Measurements from ENCODE around the gene LCP2. TPM values are rescaled to one million over a fixed set of nuclear protein-coding genes. Genes with fewer than 3 reads are reported as not detected.
A peak's percentile ranks its signal among the peaks of the same experiment; 100 is the strongest.

LCP2 gene
- total and polyA plus RNA-seq, 2 of the 4 experiments (the other 2 are of a cell fraction): not detected

- H2BK20ac ChIP-seq (ENCODE audit: low read depth, low read length): no peak overlapping the region
- no peak overlapping the region for H2BK5ac ChIP-seq (ENCODE audit: low read depth, low read length, poor library complexity, severe bottlenecking)
- H4K20me1 ChIP-seq (ENCODE audit: insufficient read depth, low read length): no peaks in the 10 kb centered on the region
- no peak overlapping the region for H3K23ac ChIP-seq (ENCODE audit: low read depth, low read length)
- no peak overlapping the region for H2AK9ac ChIP-seq (replicated peaks; ENCODE audit: low read depth, low read length, poor library complexity)
- H3K4me1 ChIP-seq (ENCODE audit: control insufficient read depth, insufficient read depth, low read length): no peaks in the 10 kb centered on the region
- ChIA-PET CTCF (no interaction called here), POLR2A (ENCODE audit: unreplicated experiment) (no interaction called here)
- DNase-seq (peak; percentile 32), ATAC-seq (ENCODE audit: low read depth) (peak; percentile 77)
- dilution Hi-C loops (cut with HindIII; ENCODE audit: low sequenced_read_pairs, unreplicated experiment): no loop called here
- H3K9me3 ChIP-seq (ENCODE audit: control insufficient read depth, insufficient read depth, low read length): no peaks in the 10 kb centered on the region
- H3K36me3 ChIP-seq (ENCODE audit: control insufficient read depth, insufficient read depth, low read length): no peaks in the 10 kb centered on the region
- no peak overlapping the region for H3K4ac ChIP-seq (ENCODE audit: low read depth, low read length)
- H3K18ac ChIP-seq (ENCODE audit: low read depth, low read length): no peak overlapping the region
- no peak overlapping the region for H4K5ac ChIP-seq (ENCODE audit: low read depth, low read length)
- H2AK5ac ChIP-seq (ENCODE audit: low read depth, low read length): no peak overlapping the region
- H2AFZ ChIP-seq (replicated peaks; ENCODE audit: low read length, poor library complexity): no peak overlapping the region
- BruUV-seq (replicated peaks): no TSS peak
- no peak overlapping the region for H3K27ac ChIP-seq (ENCODE audit: insufficient read depth, low read length)
- H2BK15ac ChIP-seq (ENCODE audit: low read depth, low read length): no peak overlapping the region
- no peaks in the 10 kb centered on the region for H3K27me3 ChIP-seq (ENCODE audit: control insufficient read depth, insufficient read depth, low read length)
- H3K4me3 ChIP-seq (ENCODE audit: insufficient read depth, low read depth, low read length): no peak overlapping the region
- in situ Hi-C loops (cut with MboI; ENCODE audit: low sequenced_read_pairs): loop anchor here (10.0 kb wide), 1 partner anchor 205 kb away; no protein-coding TSS in a partner anchor
- H3K9me1 ChIP-seq (ENCODE audit: insufficient read depth, low read length): no peaks in the 10 kb centered on the region
- H3K9ac ChIP-seq (ENCODE audit: low read depth, low read length): no peak overlapping the region
- no CpG with 5 or more reads among the region's 2 CpGs for whole genome bisulfite sequencing, 2 experiments (ENCODE audit: extremely low coverage in 2 of 2, insufficient read length in 1 of 2)
- H3K79me1 ChIP-seq (ENCODE audit: low read depth in 1 of 2, low read length in 2 of 2): no peaks in the 10 kb centered on the region
- no peak overlapping the region for H3K56ac ChIP-seq (ENCODE audit: extremely low read depth, insufficient read depth, low read length)
- H3K14ac ChIP-seq (replicated peaks; ENCODE audit: low read depth, low read length): no peak overlapping the region
- H4K8ac ChIP-seq (ENCODE audit: low read depth in 2 of 2, low read length in 2 of 2): no peak overlapping the region
- H3K4me2 ChIP-seq (ENCODE audit: low read depth, low read length): no peak overlapping the region
- no peak overlapping the region for H2BK120ac ChIP-seq (ENCODE audit: low read depth, low read length)
- H4K91ac ChIP-seq (ENCODE audit: insufficient read depth, low read depth, low read length): no peak overlapping the region
- intact Hi-C loops (cut with micrococcal nuclease): no loop called here
- no peak for TF ChIP-seq CHD1 (IDR thresholded peaks at IDR 0.05; ENCODE audit: low read depth, low read length)
- no peak for TF ChIP-seq BHLHE40 (IDR thresholded peaks at IDR 0.05; ENCODE audit: low read depth, low read length)
- no peak for TF ChIP-seq USF2 (IDR thresholded peaks at IDR 0.05; ENCODE audit: low read depth, low read length)
- no peak for TF ChIP-seq MXI1 (IDR thresholded peaks at IDR 0.05; ENCODE audit: borderline replicate concordance, low read depth, low read length)
- no peak for TF ChIP-seq RCOR1 (IDR thresholded peaks at IDR 0.05; ENCODE audit: insufficient replicate concordance, low read length)
- no peak for TF ChIP-seq POLR2A (IDR thresholded peaks at IDR 0.05; ENCODE audit: low read depth, low read length)
- no peak for TF ChIP-seq NFE2L2 (IDR thresholded peaks at IDR 0.05; ENCODE audit: low read depth, low read length)
- no peak for TF ChIP-seq RFX5 (IDR thresholded peaks at IDR 0.05; ENCODE audit: low read depth, low read length)
- TF ChIP-seq MAZ (IDR thresholded peaks at IDR 0.05; ENCODE audit: borderline replicate concordance, low read depth, low read length): no peak
- TF ChIP-seq CTCF (conservative IDR thresholded peaks at IDR 0.05; ENCODE audit: low read depth, low read length): no peak
- TF ChIP-seq RAD21 (IDR thresholded peaks at IDR 0.05; ENCODE audit: low read length): no peak
- TF ChIP-seq, protein P1, sequence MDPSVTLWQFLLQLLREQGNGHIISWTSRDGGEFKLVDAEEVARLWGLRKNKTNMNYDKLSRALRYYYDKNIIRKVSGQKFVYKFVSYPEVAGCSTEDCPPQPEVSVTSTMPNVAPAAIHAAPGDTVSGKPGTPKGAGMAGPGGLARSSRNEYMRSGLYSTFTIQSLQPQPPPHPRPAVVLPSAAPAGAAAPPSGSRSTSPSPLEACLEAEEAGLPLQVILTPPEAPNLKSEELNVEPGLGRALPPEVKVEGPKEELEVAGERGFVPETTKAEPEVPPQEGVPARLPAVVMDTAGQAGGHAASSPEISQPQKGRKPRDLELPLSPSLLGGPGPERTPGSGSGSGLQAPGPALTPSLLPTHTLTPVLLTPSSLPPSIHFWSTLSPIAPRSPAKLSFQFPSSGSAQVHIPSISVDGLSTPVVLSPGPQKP (IDR thresholded peaks at IDR 0.05; ENCODE audit: borderline replicate concordance, low read depth, low read length): no peak
- no peak for TF ChIP-seq SMC3 (IDR thresholded peaks at IDR 0.05; ENCODE audit: low read depth, low read length)
- TF ChIP-seq CEBPB (IDR thresholded peaks at IDR 0.05; ENCODE audit: low read depth, low read length): no peak
These were observed 78.0 kb downstream of the LCP2 start for GRCh38 chr5:170219615-170220014.
